HEK293 (cell line): ENCODE measurements around the gene AP3B1.

Experiments used
- CTCF ChIA-PET: fragments of 350-600 bp; formaldehyde crosslinking; extraction: SDS; loops from one replicate; lab custom pipeline; 2021; ENCODE audit warnings: antibody characterized with exemption; lab: Yijun Ruan, JAX
- POLR2A ChIA-PET: fragments of 300-600 bp; formaldehyde crosslinking; extraction: SDS; loops from one replicate; lab custom pipeline; 2020; ENCODE audit warnings: antibody characterized with exemption, inconsistent platforms; lab: Yijun Ruan, JAX
- H3K27ac ChIP-seq: fragments of 200-500 bp; sonication (Bioruptor generic); 2 replicates; pipeline ENCODE4 v1.5.1; 2014; ENCODE audit warnings: low read depth, low read length, control low read depth, inconsistent platforms; ENCODE audit errors: extremely low read depth
- H3K36me3 ChIP-seq, 2 experiments: fragments of 200-500 bp in 1 of 2; sonication (Bioruptor generic) in 1 of 2; 1 replicate in 1 of 2; 2 replicates in 1 of 2; pipeline ENCODE4 v1.5.1; 2014 to 2017; ENCODE audit warnings: inconsistent platforms in 2 of 2, low read length in 2 of 2; ENCODE audit not compliant: control insufficient read depth in 2 of 2, insufficient read depth in 1 of 2
- H3K4me1 ChIP-seq: fragments of 200-500 bp; sonication (Bioruptor generic); 2 replicates; pipeline ENCODE4 v1.5.1; 2014; ENCODE audit warnings: mild to moderate bottlenecking, low read length, inconsistent platforms; ENCODE audit not compliant: control insufficient read depth, insufficient read depth
- H3K4me3 ChIP-seq: 2 replicates; pipeline ENCODE4 v1.5.1; 2011; ENCODE audit warnings: low read depth, mild to moderate bottlenecking, control low read depth, low read length, moderate library complexity
- H3K9me3 ChIP-seq: fragments of 200-500 bp; sonication (Bioruptor generic); 2 replicates; pipeline ENCODE4 v1.5.1; 2014; ENCODE audit warnings: low read depth, low read length, inconsistent platforms; ENCODE audit not compliant: control insufficient read depth, insufficient read depth
- BCL11A ChIP-seq: fragments of 450-650 bp; formaldehyde crosslinking; IDR thresholded peaks from 2 replicates; pipeline ENCODE4 v1.5.1; 2016; ENCODE audit warnings: low read depth, missing biosample characterization, missing genetic modification characterization
- CTCF ChIP-seq: fragments of 450-650 bp; formaldehyde crosslinking; IDR thresholded peaks from 2 replicates; pipeline ENCODE4 v1.5.1; 2016; ENCODE audit warnings: missing biosample characterization, missing genetic modification characterization
- HOXA7 ChIP-seq: sonication (generic); formaldehyde crosslinking; IDR thresholded peaks from 2 replicates; pipeline ENCODE4 v1.8.1; 2022; ENCODE audit warnings: missing genetic modification reagents, borderline replicate concordance
- KLF8 ChIP-seq: fragments of 450-650 bp; formaldehyde crosslinking; IDR thresholded peaks from 2 replicates; pipeline ENCODE4 v1.5.1; 2016; ENCODE audit warnings: missing biosample characterization, missing genetic modification characterization
- PBX3 ChIP-seq: sonication (generic); formaldehyde crosslinking; IDR thresholded peaks from 2 replicates; pipeline ENCODE4 v1.8.1; 2022; ENCODE audit warnings: mild to moderate bottlenecking, moderate library complexity, missing genetic modification reagents
- SP2 ChIP-seq: fragments of 450-650 bp; formaldehyde crosslinking; IDR thresholded peaks from 2 replicates; pipeline ENCODE4 v1.5.1; 2016; ENCODE audit warnings: missing biosample characterization, missing genetic modification characterization
- TRIM28 ChIP-seq: IDR thresholded peaks from 2 replicates; pipeline ENCODE4 v1.6.1; 2011; ENCODE audit warnings: low read length, control low read depth, borderline replicate concordance
- YY1 ChIP-seq: fragments of 450-650 bp; formaldehyde crosslinking; IDR thresholded peaks from 2 replicates; pipeline ENCODE4 v1.5.1; 2018; ENCODE audit warnings: missing biosample characterization, missing genetic modification characterization
- YY2 ChIP-seq: fragments of 450-650 bp; formaldehyde crosslinking; IDR thresholded peaks from 2 replicates; pipeline ENCODE4 v1.5.1; 2016; ENCODE audit warnings: missing biosample characterization, missing genetic modification characterization
- ZFP37 ChIP-seq: fragments of 450-650 bp; formaldehyde crosslinking; IDR thresholded peaks from 2 replicates; pipeline ENCODE4 v1.5.1; 2016; ENCODE audit warnings: missing biosample characterization, missing genetic modification characterization
- ZNF16 ChIP-seq: fragments of 450-650 bp; formaldehyde crosslinking; IDR thresholded peaks from 2 replicates; pipeline ENCODE4 v1.5.1; 2016; ENCODE audit warnings: low read depth, missing biosample characterization, missing genetic modification characterization
- ZNF366 ChIP-seq: fragments of 450-650 bp; formaldehyde crosslinking; conservative IDR thresholded peaks from 2 replicates; pipeline ENCODE4 v1.5.1; 2016; ENCODE audit warnings: missing biosample characterization, missing genetic modification characterization
- ZNF394 ChIP-seq: fragments of 450-650 bp; formaldehyde crosslinking; IDR thresholded peaks from 2 replicates; pipeline ENCODE4 v1.5.1; 2016; ENCODE audit warnings: missing biosample characterization, missing genetic modification characterization, mild to moderate bottlenecking, moderate library complexity, borderline replicate concordance
- ZNF624 ChIP-seq: fragments of 450-650 bp; formaldehyde crosslinking; IDR thresholded peaks from 2 replicates; pipeline ENCODE4 v1.5.1; 2017; ENCODE audit warnings: missing biosample characterization, missing genetic modification characterization
- ZNF654 ChIP-seq: fragments of 450-650 bp; formaldehyde crosslinking; IDR thresholded peaks from 2 replicates; pipeline ENCODE4 v1.5.1; 2016; ENCODE audit warnings: low read depth, missing biosample characterization, missing genetic modification characterization
- ZNF670 ChIP-seq: fragments of 450-650 bp; formaldehyde crosslinking; IDR thresholded peaks from 2 replicates; pipeline ENCODE4 v1.5.1; 2016; ENCODE audit warnings: missing biosample characterization, missing genetic modification characterization, low read depth
- ZNF704 ChIP-seq: fragments of 450-650 bp; formaldehyde crosslinking; IDR thresholded peaks from 2 replicates; pipeline ENCODE4 v1.5.1; 2016; ENCODE audit warnings: missing biosample characterization, missing genetic modification characterization
- ZNF747 ChIP-seq: fragments of 450-650 bp; formaldehyde crosslinking; IDR thresholded peaks from 2 replicates; pipeline ENCODE4 v1.5.1; 2016; ENCODE audit warnings: missing biosample characterization, missing genetic modification characterization
- ZSCAN30 ChIP-seq: fragments of 450-650 bp; IDR thresholded peaks from 2 replicates; pipeline ENCODE4 v1.5.1; 2018; ENCODE audit warnings: missing biosample characterization, mild to moderate bottlenecking, missing genetic modification characterization, moderate library complexity
- TF ChIP-seq, protein P1 (sequence below): fragments of 450-650 bp; formaldehyde crosslinking; IDR thresholded peaks from 2 replicates; pipeline ENCODE4 v1.5.1; 2016; ENCODE audit warnings: missing biosample characterization, missing genetic modification characterization

Gene AP3B1

DNA sequence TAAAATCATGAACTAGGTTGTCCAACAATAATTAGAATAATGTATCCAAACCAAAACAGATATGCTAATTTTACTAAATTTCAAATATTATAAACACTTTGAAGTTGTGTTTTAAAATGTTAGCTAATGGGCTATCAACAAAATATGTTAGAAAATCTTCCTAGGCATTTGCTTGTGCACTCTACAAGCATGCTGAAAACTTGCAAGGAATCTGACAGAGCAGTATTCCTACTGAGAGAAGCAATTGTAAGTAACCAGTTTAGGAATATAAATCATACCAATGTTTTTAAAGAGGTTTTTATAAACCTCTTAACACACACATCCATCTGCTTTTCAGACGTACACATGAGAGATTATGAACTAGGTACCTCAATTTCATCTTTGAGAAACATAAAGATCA is 289.9 kb downstream of the AP3B1 start:
- ChIA-PET POLR2A (no interaction called here), CTCF (interaction anchor here (1.0 kb wide), 1 partner anchor 232 kb away, joined by 3 read pairs; no protein-coding TSS in a partner anchor)

DNA sequence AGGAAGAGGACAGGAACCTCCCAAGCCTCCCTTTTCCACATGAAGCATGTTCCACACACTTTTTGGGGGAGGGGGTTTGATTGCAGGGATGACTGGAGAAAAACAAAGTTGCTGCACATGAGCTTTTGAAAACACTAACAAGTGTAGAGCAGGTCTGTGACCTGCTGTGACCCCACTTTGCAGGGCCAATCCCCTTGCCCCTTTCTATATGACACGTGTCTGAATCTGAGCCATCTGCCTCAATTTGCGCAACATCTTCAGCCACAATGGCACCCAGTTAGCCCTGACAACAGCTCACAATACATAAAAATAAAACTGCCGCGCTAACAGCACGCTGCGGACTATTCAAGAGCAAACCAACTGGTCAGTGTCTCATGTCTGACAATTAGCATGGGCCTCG is 290.6 kb downstream of the AP3B1 start:
- H3K4me1 ChIP-seq, result peaks cover 8% of the 10 kb centered on the region
- no peaks in the 10 kb centered on the region for H3K36me3 ChIP-seq
- POLR2A ChIA-PET, result no interaction called here
- TF ChIP-seq ZNF670 (tag by site-specific recombination) (no peak), TRIM28 (0 out of 2 replicates have a peak, but pooled peaks have one; percentile 30)
- H3K9me3 ChIP-seq, result no peaks in the 10 kb centered on the region
- H3K27ac ChIP-seq, result no peak overlapping the region
- H3K4me3 ChIP-seq, result no peak overlapping the region
- CTCF ChIA-PET, result interaction anchor here (1.0 kb wide), 1 partner anchor 231 kb away, joined by 3 read pairs; no protein-coding TSS in a partner anchor

More for the DNA sequence above, 289.9 kb downstream of the AP3B1 start:
- no peaks in the 10 kb centered on the region for H3K9me3 ChIP-seq
- peaks cover 8% of the 10 kb centered on the region for H3K4me1 ChIP-seq
- TF ChIP-seq ZFP37 (tag by site-specific recombination), result no peak
- TF ChIP-seq HOXA7, result no peak
- no peak for TF ChIP-seq YY2 (tag by site-specific recombination)
- TF ChIP-seq ZNF394 (tag by site-specific recombination), result no peak
- TF ChIP-seq, protein P1, sequence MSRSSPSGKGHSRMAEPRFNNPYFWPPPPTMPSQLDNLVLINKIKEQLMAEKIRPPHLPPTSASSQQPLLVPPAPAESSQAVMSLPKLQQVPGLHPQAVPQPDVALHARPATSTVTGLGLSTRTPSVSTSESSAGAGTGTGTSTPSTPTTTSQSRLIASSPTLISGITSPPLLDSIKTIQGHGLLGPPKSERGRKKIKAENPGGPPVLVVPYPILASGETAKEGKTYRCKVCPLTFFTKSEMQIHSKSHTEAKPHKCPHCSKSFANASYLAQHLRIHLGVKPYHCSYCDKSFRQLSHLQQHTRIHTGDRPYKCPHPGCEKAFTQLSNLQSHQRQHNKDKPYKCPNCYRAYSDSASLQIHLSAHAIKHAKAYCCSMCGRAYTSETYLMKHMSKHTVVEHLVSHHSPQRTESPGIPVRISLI (tag by site-specific recombination), result no peak
- no peak for TF ChIP-seq SP2
- no peak for TF ChIP-seq YY1 (tag by site-specific recombination)
- no peak for TF ChIP-seq ZNF654 (tag by site-specific recombination)
- no peak for TF ChIP-seq ZNF747
- TF ChIP-seq ZSCAN30 (tag by site-specific recombination), result no peak
- no peak for TF ChIP-seq ZNF704 (tag by site-specific recombination)
- no peak for TF ChIP-seq CTCF (tag by site-specific recombination)
- no peak for TF ChIP-seq ZNF366
- TF ChIP-seq BCL11A (tag by site-specific recombination), result no peak
- TF ChIP-seq PBX3 (CRISPR knock-in tag), result no peak
- TF ChIP-seq KLF8 (tag by site-specific recombination), result no peak
- no peak for TF ChIP-seq ZNF624 (tag by site-specific recombination)
- TF ChIP-seq ZNF16 (tag by site-specific recombination), result no peak
- TF ChIP-seq, all 188 proteins: peak for 0
- no peak overlapping the region for H3K27ac ChIP-seq
- no peak overlapping the region for H3K4me3 ChIP-seq
- H3K36me3 ChIP-seq, result no peaks in the 10 kb centered on the region
